Measurements from ENCODE around the gene CMTR1.

Gene CMTR1

DNA sequence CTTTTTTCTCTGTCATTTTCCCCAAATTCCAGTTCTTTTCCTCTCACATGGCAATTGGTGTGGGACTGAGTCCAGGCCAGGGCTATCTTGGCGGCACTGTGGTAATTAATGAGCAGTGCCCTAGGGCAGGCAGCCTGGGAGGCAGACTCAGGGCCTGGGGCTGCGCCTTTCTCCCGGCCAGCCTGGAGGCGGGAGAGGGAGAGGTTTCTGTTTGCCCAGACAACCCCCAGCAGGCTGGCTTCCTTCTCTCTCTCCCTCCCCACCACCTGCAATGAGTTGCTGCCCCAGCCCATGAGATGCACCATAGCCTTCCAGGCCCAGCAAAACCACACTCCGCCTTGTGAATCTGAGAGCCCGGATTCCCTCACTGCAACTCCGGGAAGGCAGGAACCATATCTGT, 81.8 kb downstream of the CMTR1 start:
- no peak for DNase-seq

- no peak for DNase-seq
Measured at GRCh38 chr6:37515712-37516075, 82.7 kb downstream of the CMTR1 start.

GRCh38 chr6:37516076-37516919, 83.3 kb downstream of the CMTR1 start:
- peak; percentile 70 for DNase-seq

DNA sequence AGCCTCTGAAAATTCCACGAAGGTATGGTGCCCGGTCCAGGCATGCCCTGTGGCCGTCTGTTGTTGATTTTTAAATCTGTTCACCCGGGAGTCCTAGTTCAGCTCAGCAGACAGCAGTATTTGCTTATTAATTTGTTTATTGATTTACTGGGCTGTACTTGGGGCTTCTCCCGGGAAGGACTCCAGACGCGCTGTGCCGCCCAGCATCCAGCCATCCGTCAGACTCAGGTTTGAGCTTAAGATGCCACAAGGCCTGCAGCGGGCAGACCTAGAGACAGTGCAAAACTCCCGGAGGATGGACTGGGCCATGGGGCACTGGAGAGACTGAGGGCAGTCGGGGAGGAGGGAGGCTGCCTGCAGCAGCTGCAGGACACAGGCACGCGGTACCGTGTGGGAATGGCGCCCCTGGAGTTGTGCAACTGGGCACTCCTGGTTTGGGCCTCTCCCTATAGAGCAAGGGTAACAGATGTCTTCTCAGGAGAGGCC, 83.9 kb downstream of the CMTR1 start:
- peak; percentile 62 for DNase-seq

DNA sequence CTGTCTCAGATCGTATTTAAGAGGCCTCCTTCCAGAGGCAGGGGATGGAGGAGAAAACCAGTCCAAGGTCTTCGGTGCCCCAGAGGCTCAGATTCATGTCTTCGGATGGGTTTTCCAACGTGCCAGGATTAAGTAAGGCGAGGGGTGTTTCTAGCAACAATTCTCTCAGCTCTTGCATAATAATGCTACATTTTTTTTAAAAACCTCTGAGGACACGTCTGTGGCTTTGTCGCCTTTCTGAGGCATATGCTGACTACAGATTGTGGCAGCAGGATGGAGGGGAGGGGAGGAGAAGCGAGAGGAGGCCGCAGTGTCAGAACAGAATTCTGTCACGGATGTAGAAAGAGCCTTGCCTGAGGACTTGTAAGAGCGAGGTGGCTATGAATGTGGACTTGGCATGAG, 84.4 kb downstream of the CMTR1 start:
- peak; percentile 82 for DNase-seq

- DNase-seq, result no peak
Measured at GRCh38 chr6:37518116-37518515, 85.1 kb downstream of the CMTR1 start.

DNA sequence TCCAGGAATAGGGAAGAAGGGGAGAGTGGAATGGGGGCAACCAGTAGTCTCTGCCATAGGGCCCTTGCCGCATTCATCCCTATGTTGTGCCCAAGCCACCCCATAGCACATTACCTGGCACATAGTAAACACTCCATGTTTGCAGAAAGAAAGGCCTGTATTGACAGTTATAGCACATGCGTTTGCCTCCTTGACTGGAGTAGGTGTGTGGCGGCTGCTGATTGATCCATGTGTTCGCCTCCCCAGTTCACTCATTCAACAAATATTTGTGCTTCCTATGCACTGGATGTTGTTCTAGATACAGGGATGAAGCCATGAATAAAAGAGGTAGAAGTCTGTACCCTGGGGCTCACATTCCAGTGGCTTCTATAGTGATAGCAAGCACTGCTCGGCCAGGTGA, 86.4 kb downstream of the CMTR1 start:
- no peak for DNase-seq

DNA sequence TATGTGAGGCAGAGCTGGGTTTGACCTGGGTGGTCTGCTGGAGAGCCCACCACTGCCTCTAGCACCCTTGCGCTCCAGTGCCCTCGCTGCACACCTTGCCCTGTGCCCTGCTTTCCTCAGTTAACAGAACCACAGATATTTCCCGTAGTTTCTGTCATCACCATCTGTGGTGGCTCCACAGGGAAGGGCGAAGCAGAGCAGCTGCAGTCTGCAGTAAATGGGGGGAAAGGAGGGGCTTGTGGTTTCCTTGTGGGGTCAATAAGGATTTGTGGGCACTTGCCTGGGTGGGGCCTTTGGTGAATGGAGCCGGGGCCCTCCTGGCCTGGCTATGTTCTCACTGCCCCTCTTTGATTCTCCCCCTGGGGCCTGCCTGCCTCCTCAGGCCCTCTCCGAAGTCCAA, 87.9 kb downstream of the CMTR1 start:
- DNase-seq, result no peak

GRCh38 chr6:37521674-37522073, 88.7 kb downstream of the CMTR1 start:
- no peak for DNase-seq

GRCh38 chr6:37522836-37523235, 89.8 kb downstream of the CMTR1 start:
- DNase-seq, result no peak

DNA sequence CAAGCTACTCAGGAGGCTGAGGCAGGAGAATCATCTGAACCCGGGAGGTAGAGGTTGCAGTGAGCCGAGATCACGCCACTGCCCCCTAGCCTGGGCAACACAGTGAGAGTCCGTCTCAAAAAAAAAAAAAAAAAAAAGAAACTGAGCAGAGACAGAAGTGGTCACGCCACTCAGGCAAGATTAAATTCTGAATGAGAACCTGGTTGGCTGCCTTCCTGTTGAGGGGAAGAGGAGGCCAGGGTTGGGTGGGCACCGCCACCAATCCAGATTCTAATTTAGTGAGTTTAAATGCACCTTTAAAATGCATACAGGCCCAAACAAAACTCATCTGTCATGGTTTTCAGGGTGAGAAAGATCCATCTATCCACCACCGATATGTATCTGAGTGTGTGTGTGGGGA, 90.4 kb downstream of the CMTR1 start:
- no peak for DNase-seq

DNA sequence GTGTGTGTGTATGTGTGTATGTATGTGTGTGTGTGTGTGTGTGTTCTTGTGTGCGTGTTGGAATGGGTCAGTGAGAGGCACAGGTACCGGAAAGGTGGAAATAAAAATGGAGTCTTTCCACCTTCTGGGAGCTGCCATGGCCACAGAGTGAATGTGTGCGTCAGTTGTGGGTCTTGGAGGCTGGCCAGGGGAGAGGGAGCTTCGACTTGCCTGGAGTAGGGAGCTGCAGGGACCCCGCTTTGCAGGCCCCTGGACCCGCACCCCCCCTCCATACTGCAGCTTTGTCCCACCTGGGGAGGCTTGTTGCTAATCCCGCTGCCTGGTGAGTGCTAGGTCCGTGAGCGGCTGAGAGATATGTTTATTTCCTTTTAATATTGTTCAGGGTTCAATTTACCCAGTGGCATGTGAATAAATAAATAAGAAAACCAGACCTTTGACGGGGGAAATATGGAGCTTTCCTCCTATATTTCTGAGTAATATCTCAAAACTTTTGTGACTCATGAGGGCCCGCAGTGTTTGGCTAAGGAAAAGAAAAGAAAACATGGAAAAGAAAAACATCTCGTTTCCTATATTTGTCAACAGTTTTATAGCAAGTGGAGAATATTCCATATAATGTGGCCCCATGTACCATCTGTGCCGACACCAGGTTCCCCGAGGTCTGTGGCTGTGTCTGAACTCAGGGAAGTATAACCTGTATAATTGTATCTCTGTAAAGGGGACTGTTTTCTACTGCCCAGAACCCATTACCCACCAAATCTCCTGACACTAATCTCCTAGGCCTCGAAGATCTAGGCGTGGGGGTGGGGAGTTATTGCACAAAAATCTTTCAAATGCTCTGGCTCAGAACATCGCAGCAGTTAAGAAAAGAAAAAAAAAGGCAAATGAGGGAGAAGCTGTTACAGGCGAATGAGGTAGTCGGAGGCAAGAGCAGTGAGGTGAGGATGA, 91.3 kb downstream of the CMTR1 start:
- no peak for DNase-seq

DNA sequence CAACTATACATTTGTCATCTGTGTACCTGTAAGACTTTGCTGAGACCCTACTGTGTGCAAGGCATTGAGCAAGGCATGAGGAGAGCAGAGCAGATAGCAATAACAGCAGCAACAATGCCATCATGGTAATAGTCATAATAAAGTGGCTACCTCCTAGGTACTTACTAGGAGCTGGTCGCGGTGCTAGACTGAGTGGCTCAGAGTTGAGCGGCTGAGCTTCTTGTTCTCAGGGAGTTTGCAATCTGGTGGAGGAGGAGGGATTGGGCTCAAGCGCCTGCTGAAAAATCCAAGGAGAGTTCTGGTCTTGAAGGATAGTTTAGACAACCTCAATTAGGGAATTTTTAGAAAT, 91.9 kb downstream of the CMTR1 start:
- DNase-seq, result no peak

GRCh38 chr6:37525460-37526357, 92.7 kb downstream of the CMTR1 start:
- no peak for DNase-seq

- no peak for DNase-seq
Measured at GRCh38 chr6:37528541-37528940, 95.5 kb downstream of the CMTR1 start.

DNA sequence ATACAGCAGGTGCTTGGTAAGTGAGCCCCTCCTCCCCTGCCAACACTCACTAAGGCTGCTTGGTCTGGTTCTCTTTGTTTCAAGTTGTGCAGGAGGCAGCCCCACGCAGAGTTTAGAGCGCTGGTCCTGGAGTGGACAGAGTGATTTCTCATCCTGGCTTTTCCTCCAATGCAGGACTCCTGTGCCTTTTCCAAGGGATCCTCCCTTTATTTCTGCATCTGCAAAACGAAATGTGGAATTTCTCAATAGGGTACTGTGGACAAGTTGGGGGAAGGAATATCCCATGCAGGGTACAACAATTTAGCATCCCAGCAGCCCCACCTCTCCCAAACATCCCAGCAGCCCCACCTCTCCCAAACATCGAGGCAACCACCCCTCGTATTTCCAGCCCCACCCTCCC, 97.3 kb downstream of the CMTR1 start:
- no peak for DNase-seq

DNA sequence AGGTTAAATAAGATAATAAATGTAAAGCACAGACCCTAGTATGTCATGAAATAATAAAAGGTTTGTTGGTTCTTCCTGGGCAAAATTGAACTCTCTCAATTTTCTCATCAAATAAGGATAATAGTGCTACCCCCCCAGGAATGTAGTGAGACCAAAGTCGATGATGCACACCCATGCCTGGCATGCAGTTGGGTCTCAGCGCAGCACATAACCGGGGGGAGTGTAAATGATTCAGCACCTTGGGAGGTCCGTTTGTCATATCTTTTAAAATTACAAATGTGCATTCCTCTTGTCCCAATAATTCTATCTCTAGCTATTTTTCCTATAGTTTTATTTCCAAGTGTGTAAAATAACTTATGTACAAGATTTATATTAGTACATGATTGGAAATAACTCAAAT, 98.0 kb downstream of the CMTR1 start:
- no peak for DNase-seq

All from NCI-H2171 (cell line).